Measurements from ENCODE around the gene HOXC11. TPM values are rescaled to one million over a fixed set of nuclear protein-coding genes. Genes with fewer than 3 reads are reported as not detected.

Gene HOXC11
- total and polyA plus RNA-seq, 2 experiments from 2014 or later: not detected

- TF ChIP-seq CTCF (conservative IDR thresholded peaks at IDR 0.05; ENCODE audit: low read depth in 2 of 2): no peak
- TF ChIP-seq NANOG (IDR thresholded peaks at IDR 0.05; ENCODE audit: borderline replicate concordance): no peak
- TF ChIP-seq EZH2 (IDR thresholded peaks at IDR 0.05; ENCODE audit: low read depth, unreplicated experiment): no peak
- TF ChIP-seq REST (IDR thresholded peaks at IDR 0.05; ENCODE audit: unreplicated experiment): no peak
- no peak for TF ChIP-seq CREB1 (CRISPR knock-in tag; IDR thresholded peaks at IDR 0.05; ENCODE audit: low read depth)
- no peak for TF ChIP-seq POLR2AphosphoS5 (IDR thresholded peaks at IDR 0.05; ENCODE audit: low read depth)
These were observed 28.7 kb upstream of the HOXC11 start (continued) for GRCh38 chr12:53944209-53944608.

GRCh38 chr12:53944907-53945847 is 27.7 kb upstream of the HOXC11 start:
- TF ChIP-seq EZH2phosphoT487 (IDR thresholded peaks at IDR 0.05; ENCODE audit: unreplicated experiment) (peak; percentile 95), ETS1 (IDR thresholded peaks at IDR 0.05) (no peak), CREB1 (CRISPR knock-in tag; IDR thresholded peaks at IDR 0.05; ENCODE audit: low read depth) (no peak), EZH2 (IDR thresholded peaks at IDR 0.05; ENCODE audit: low read depth, unreplicated experiment) (peak; percentile 94), CTCF (conservative IDR thresholded peaks at IDR 0.05; ENCODE audit: low read depth in 2 of 2) (peak; percentile 37 to 39; a peak in 3 of 4 replicates), REST (IDR thresholded peaks at IDR 0.05; ENCODE audit: unreplicated experiment) (peak; percentile 20)
- no peak overlapping the region for H2AFZ ChIP-seq

More at GRCh38 chr12:53944907-53945847, 27.7 kb upstream of the HOXC11 start:
- no peak overlapping the region for H3K27ac Mint-ChIP-seq
- no peaks in the 10 kb centered on the region for H3K36me3 ChIP-seq (ENCODE audit: insufficient read depth)
- peak overlapping the region; percentile 21; the same call in 1 of the 3 replicates for H3K4me3 Mint-ChIP-seq
- H3K4me2 ChIP-seq: no peak overlapping the region
- H3K4me1 Mint-ChIP-seq: peaks cover 10% of the 10 kb centered on the region
- 0 out of 2 replicates have a peak overlapping the region, but pooled peaks have one; percentile 23 for H3K4me3 ChIP-seq
- no peaks in the 10 kb centered on the region; the same call in 2 of the 3 replicates for H3K36me3 Mint-ChIP-seq (ENCODE audit: low read depth)
- DNase-seq (ENCODE audit: low spot score) (peak; percentile 66), ATAC-seq (peak; percentile 57)
- H3K27ac ChIP-seq (ENCODE audit: low read depth): no peak overlapping the region
- H3K27me3 ChIP-seq (ENCODE audit: insufficient read depth): peaks cover 100% of the 10 kb centered on the region
- H3K9me2 ChIP-seq (ENCODE audit: insufficient read depth): no peaks in the 10 kb centered on the region
- H3K79me2 ChIP-seq (replicated peaks; ENCODE audit: insufficient read depth): no peaks in the 10 kb centered on the region
- peaks cover 25% of the 10 kb centered on the region; the same call in 1 of the 2 replicates for H3K4me1 ChIP-seq (ENCODE audit: insufficient read depth)
- H3K9me3 Mint-ChIP-seq: no peaks in the 10 kb centered on the region; the same call in 2 of the 3 replicates
- H3F3A ChIP-seq (replicated peaks; ENCODE audit: low read depth): peaks cover 29% of the 10 kb centered on the region
- H4K20me1 ChIP-seq (replicated peaks; ENCODE audit: insufficient read depth): peaks cover 72% of the 10 kb centered on the region
- H3K27me3 Mint-ChIP-seq (ENCODE audit: insufficient read depth, low read depth, poor library complexity): peaks cover 99% of the 10 kb centered on the region

Data from GM23338 (cell line).